ENCODE data around the gene FANCE.

FANCE gene, protein sequence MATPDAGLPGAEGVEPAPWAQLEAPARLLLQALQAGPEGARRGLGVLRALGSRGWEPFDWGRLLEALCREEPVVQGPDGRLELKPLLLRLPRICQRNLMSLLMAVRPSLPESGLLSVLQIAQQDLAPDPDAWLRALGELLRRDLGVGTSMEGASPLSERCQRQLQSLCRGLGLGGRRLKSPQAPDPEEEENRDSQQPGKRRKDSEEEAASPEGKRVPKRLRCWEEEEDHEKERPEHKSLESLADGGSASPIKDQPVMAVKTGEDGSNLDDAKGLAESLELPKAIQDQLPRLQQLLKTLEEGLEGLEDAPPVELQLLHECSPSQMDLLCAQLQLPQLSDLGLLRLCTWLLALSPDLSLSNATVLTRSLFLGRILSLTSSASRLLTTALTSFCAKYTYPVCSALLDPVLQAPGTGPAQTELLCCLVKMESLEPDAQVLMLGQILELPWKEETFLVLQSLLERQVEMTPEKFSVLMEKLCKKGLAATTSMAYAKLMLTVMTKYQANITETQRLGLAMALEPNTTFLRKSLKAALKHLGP

GRCh38 chr6:35452183-35453090 is at the start of gene FANCE:
TSS of gene FANCE (plus strand) at chr6:35452338. CDS start at chr6:35452546, 208 bp downstream.
- peak; percentile 70 for DNase-seq (ENCODE audit: low read depth)

- DNase-seq (ENCODE audit: low read depth): no peak
Observed at GRCh38 chr6:35402856-35403191, 49.3 kb upstream of the FANCE start.

- no peak for DNase-seq (ENCODE audit: low read depth)
Observed at GRCh38 chr6:35403544-35404442, 48.3 kb upstream of the FANCE start.

DNA sequence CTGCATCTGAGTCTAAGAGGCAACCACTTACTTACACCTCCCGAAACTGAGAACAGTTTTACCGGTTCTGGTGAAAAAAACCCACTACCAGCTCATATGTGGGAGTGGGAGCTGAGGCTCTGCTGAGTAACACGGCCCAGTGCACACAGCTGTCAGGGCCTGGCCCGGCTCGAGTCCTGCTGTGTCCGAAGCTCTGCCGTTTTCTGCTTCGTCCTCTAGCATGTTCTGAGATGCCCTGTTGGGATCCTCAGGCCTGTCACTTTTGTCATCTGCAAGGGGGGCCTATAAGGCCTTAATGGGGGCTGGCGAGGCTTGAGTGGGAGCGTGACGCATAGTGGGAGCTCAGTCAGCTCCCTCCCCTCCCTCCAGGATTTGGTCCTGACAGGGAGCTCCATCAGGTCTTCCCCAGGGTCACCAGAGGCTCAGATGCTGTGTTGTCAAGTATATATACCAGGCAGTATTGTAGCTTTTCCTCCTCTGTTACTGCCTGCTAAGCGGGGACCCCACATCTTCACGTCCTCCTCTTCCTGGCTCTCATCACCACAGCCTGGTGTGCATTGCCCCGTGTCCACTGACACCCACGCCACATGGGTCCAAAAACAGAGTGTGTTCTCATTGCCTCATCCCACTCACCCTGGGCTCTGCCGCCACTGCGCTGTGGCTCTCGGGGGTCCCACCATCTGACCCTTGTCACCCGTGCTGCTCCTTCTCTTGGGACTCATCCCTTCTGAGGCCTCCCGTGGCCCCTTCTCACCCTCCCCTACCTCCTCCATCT is 45.2 kb upstream of the FANCE start:
- no peak for DNase-seq (ENCODE audit: low read depth)

DNA sequence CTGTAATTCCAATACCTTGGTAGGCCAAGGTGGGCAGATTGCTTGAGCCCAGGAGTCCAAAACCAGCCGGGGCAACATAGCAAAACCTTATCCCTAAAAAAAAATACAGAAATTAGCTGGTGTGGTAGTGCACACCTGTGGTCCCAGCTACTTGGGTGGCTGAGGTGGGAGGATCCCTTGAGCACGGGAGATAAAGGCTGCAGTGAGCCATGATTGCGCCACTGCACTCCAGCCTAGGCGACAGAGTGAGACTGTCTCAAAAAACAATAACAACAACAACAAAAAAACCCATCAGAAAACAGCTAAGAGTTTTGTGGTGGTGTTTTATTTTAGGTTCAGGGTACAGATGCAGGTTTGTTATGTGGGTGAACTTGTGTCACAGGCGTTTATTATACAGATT is 42.9 kb upstream of the FANCE start:
- DNase-seq (ENCODE audit: low read depth): no peak

DNA sequence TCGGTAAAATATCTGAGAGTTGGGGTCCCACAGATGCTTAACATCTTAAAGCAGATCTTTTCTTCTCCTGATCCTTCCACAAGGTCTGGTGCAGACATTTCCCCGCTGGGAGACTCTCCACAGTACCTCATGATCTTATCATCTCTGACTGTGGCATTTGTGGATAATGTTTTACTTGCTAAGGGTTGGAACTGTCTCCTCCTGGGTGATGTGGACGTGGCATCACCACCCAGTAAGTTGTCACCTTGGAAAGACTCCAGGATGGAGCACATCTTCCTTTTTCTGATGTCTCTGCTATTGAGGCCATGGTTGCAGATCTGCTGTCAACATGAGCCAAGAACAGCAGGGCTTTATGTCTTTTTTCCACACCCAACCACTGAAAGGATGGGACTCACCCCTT is 42.0 kb upstream of the FANCE start:
- no peak for DNase-seq (ENCODE audit: low read depth)

- no peak for DNase-seq (ENCODE audit: low read depth)
Observed at GRCh38 chr6:35411066-35411465, 41.1 kb upstream of the FANCE start.

DNA sequence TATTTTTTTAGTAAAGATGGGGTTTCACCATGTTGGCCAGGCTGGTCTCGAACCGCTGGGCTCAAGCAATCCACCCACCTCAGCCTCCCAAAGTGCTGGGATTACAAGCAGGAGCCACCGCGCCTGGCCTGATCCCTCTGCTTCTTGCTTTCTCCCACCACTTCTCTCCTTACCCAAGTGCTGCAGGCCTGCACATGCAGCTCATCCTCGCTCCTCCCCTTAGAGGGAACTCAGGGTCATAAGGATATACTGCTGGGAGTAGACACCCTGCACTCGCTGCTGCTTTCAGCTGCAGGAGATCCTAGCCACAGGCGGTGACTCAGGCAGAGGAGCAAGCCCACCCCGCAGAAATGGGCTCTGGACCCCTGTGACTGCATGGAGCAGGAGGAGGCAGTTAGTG is 40.0 kb upstream of the FANCE start:
- DNase-seq (ENCODE audit: low read depth): no peak

DNA sequence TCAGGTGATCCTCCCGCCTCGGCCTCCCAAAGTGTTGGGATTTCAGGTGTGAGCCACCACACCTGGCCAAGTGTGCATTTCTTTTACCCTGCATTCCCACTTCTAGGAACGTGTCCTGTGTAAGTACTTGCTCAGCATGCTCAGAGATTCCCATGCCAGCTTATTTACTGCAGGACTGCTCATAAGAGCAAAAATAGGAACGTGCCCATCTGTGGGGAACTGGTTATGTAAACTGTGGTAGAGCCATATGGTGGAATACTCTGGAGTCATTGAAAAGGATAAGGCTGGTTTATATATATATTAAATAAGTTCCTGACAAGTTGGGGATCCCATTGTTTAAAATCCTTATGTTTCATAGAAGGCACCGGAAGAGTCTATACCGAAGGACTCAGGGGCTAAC is 38.2 kb upstream of the FANCE start:
- DNase-seq (ENCODE audit: low read depth): no peak

- peak; percentile 82 for DNase-seq (ENCODE audit: low read depth)
Observed at GRCh38 chr6:35415065-35415891, 36.9 kb upstream of the FANCE start.

GRCh38 chr6:35417979-35418661 is 34.0 kb upstream of the FANCE start:
- no peak for DNase-seq (ENCODE audit: low read depth)

DNA sequence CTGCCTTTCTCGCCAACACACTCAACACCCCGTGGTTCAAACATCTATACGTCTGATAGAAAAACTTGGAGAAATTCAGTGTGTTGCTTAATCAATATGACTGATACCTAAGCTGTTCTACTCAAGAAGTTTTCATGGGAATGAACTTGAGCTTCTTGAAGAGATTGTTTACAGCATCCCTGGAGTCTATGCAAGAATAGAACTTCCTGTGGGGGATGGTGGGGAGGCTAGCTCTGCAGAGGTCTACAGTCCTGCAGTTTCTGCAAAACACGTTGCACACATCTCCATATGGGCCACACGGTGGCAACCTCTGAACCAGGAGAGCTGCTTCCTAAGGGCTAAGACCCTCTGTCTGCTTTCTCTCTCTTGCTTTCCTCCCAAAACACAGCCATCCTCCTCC is 32.7 kb upstream of the FANCE start:
- DNase-seq (ENCODE audit: low read depth): no peak

- DNase-seq (ENCODE audit: low read depth): no peak
Observed at GRCh38 chr6:35419961-35420360, 32.2 kb upstream of the FANCE start.

GRCh38 chr6:35425284-35425683 is 26.9 kb upstream of the FANCE start:
- DNase-seq (ENCODE audit: low read depth): peak; percentile 48

- DNase-seq (ENCODE audit: low read depth): no peak
Observed at GRCh38 chr6:35426074-35426473, 26.1 kb upstream of the FANCE start.

GRCh38 chr6:35427435-35427834 is 24.7 kb upstream of the FANCE start:
- DNase-seq (ENCODE audit: low read depth): no peak

DNA sequence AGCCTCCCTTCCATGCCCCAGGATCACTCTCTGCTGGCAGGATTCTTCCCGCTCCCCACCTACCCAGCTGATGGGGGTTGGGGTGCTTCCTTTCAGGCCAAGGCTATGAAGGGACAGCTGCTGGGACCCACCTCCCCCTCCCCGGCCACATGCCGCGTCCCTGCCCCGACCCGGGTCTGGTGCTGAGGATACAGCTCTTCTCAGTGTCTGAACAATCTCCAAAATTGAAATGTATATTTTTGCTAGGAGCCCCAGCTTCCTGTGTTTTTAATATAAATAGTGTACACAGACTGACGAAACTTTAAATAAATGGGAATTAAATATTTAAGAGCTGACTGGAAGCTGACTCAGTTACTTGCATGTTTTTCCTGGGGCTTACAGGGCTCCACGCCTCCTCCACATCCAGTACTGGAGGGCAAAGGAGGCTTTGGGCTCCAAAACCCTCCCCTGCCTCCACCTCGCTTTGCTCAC is 24.3 kb upstream of the FANCE start:
- DNase-seq (ENCODE audit: low read depth): peak; percentile 47

- DNase-seq (ENCODE audit: low read depth): no peak
Observed at GRCh38 chr6:35428421-35429149, 23.6 kb upstream of the FANCE start.

- DNase-seq (ENCODE audit: low read depth): no peak
Observed at GRCh38 chr6:35429463-35429862, 22.7 kb upstream of the FANCE start.
